Measurements from ENCODE around the gene GCLC. TPM values are rescaled to one million over a fixed set of nuclear protein-coding genes. Genes with fewer than 3 reads are reported as not detected.
"Not testable (repeated sequence)": the region's sequence is repeated elsewhere in the genome, so short reads cannot be mapped to it uniquely, and the experiment has no call there.

Gene GCLC
- total and polyA plus RNA-seq, 3 donors from 2014 or later: 20.1 to 44.4 (median 37.6) TPM

DNA sequence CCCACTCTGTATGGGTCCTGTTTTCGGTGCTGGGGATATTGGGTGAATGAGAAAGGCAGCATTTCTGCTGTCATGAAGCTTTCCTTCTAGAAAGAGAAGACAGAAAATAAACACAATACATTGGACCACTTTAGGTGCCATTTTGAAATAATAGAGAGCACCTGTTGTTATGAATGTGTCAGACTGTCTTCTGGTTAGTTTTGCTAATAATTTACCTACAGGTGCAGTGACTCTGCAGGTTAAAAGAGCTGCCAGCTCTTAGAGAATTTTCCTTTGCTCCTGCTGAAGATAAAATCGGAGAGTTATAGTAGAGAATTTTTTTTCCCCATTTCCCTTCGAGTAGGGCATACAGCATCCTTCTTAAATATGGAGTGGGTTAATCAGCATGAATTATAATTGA lies 21.9 kb upstream of the GCLC start:
- 96 to 97% methylated on average over 3 of the region's 3 CpGs for WGBS, 2 donors
- intact Hi-C loops (cut with DNase I; ENCODE audit: low total_unique reads): no loop called here
- Histone ChIP-seq H3K27me3 (no peaks in the 10 kb centered on the region), H3K36me3 (ENCODE audit: low read depth, missing control alignments) (no peaks in the 10 kb centered on the region), H3K4me3 (no peak overlapping the region), H3K4me1 (no peaks in the 10 kb centered on the region), H3K27ac (no peak overlapping the region), H3K9me3 (no peaks in the 10 kb centered on the region)
- DNase-seq: no peak
- no peak for TF ChIP-seq POLR2A (IDR thresholded peaks at IDR 0.05)
- TF ChIP-seq, protein P1, sequence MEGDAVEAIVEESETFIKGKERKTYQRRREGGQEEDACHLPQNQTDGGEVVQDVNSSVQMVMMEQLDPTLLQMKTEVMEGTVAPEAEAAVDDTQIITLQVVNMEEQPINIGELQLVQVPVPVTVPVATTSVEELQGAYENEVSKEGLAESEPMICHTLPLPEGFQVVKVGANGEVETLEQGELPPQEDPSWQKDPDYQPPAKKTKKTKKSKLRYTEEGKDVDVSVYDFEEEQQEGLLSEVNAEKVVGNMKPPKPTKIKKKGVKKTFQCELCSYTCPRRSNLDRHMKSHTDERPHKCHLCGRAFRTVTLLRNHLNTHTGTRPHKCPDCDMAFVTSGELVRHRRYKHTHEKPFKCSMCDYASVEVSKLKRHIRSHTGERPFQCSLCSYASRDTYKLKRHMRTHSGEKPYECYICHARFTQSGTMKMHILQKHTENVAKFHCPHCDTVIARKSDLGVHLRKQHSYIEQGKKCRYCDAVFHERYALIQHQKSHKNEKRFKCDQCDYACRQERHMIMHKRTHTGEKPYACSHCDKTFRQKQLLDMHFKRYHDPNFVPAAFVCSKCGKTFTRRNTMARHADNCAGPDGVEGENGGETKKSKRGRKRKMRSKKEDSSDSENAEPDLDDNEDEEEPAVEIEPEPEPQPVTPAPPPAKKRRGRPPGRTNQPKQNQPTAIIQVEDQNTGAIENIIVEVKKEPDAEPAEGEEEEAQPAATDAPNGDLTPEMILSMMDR (IDR thresholded peaks at IDR 0.05): no peak

DNA sequence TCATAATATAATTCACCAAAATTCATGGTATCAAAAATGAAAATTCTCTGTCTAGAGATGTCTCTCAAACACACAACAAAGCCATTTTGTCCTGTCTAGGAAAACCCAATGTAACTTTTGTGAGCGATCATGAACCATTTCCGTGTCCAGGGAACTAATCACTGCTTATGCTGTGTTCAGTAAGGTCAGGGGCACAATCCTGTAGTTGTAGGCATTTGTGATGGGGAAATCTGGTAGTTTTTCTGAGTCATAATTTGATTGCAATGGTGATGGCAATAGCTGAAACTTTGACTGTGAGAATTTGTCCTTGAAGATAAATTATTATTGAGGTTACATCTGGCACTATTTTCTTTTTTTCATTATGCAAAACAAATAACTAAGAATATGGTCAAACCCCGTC lies 21.0 kb upstream of the GCLC start:
- H3K4me1 ChIP-seq: no peaks in the 10 kb centered on the region
- intact Hi-C loops (cut with DNase I; ENCODE audit: low total_unique reads): no loop called here
- DNase-seq: no peak
- no peaks in the 10 kb centered on the region for H3K36me3 ChIP-seq (ENCODE audit: low read depth, missing control alignments)
- TF ChIP-seq POLR2A (IDR thresholded peaks at IDR 0.05): no peak
- TF ChIP-seq, protein P1 (IDR thresholded peaks at IDR 0.05): no peak
- no peaks in the 10 kb centered on the region for H3K9me3 ChIP-seq
- H3K27me3 ChIP-seq: no peaks in the 10 kb centered on the region
- 82 to 85% methylated on average over 3 of the region's 3 CpGs for WGBS, 2 donors
- H3K27ac ChIP-seq: no peak overlapping the region
- no peak overlapping the region for H3K4me3 ChIP-seq

DNA sequence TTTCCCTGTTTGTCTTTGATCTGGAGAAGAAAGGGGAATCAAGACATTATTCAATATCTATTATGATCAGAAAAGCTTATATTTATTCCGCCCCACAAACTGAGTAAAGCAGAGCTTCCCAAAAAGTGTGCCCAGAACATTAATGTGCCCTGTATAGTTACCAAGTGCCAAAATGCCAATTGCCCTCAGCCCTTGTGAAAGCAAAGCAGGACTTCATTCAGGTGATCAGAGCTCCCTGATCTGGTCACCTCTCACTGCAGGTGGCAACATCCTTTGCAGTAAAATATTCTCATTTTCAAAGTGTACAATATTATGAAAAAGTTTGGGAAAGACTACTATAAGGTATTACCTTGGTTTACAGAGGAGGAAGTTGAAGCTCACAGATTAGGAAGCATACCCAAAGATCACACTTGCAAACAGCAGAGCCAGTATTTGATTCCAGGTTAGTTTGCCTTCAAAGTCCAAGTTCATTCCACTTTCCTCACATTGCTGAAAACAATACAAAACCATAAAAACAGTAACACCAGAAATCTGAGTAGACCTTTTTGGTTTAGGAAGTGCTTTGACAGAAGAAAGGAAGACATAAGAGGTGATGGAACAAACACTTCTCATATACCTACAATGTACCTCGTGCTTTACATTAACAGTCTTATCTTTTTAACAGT lies 19.6 kb upstream of the GCLC start:
- no peak for TF ChIP-seq POLR2A (IDR thresholded peaks at IDR 0.05)
- TF ChIP-seq, protein P1 (IDR thresholded peaks at IDR 0.05): no peak
- Histone ChIP-seq H3K4me3 (no peak overlapping the region), H3K27ac (no peak overlapping the region), H3K27me3 (no peaks in the 10 kb centered on the region), H3K4me1 (no peaks in the 10 kb centered on the region), H3K36me3 (ENCODE audit: low read depth, missing control alignments) (no peaks in the 10 kb centered on the region), H3K9me3 (no peaks in the 10 kb centered on the region)
- no peak for DNase-seq
- intact Hi-C loops (cut with DNase I; ENCODE audit: low total_unique reads): no loop called here
- WGBS, 2 donors: 90 to 95% methylated on average over 2 of the region's 2 CpGs

DNA sequence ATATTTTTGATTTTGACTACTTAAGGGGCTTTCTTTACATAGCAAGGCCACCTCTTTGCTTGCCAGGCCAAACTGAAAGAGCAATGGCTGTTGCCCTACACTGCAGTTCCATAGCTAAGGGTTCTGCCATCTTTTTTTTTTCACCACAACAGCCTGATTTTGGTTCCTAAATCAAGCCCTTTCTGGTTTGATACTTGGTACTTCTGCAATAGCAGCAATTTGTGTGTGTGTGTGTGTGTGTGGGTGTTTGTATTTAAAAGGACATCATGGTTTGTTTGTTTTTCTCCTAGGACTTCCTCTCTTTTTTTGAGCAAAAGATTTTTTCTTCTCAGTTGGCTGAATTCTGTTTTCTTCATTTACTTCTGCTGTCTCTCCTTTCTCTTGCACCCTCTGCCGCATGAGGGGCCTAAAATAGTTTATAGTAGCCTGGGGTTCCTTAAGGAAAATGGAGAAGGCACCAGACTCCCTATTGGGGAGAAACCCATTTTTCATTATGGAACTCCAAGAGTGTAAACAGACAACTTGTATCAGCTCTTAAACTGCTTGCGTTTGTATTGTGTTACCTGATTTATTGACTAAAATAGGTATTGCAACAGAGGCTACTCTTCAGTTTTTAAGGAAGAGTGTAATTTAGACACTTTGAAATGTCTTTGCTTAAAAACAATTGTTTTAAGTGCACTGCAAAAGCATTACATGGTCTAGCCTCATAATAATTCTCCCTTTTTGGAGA lies 12.2 kb upstream of the GCLC start:
- Histone ChIP-seq H3K4me1 (no peaks in the 10 kb centered on the region), H3K4me3 (no peak overlapping the region), H3K27me3 (no peaks in the 10 kb centered on the region), H3K27ac (no peak overlapping the region), H3K9me3 (no peaks in the 10 kb centered on the region), H3K36me3 (ENCODE audit: low read depth, missing control alignments) (no peaks in the 10 kb centered on the region)
- DNase-seq: no peak
- intact Hi-C loops (cut with DNase I; ENCODE audit: low total_unique reads): no loop called here
- 73 to 81% methylated on average over 2 of the region's 2 CpGs for WGBS, 2 donors
- no peak for TF ChIP-seq POLR2A (IDR thresholded peaks at IDR 0.05)
- TF ChIP-seq, protein P1 (IDR thresholded peaks at IDR 0.05): no peak

DNA sequence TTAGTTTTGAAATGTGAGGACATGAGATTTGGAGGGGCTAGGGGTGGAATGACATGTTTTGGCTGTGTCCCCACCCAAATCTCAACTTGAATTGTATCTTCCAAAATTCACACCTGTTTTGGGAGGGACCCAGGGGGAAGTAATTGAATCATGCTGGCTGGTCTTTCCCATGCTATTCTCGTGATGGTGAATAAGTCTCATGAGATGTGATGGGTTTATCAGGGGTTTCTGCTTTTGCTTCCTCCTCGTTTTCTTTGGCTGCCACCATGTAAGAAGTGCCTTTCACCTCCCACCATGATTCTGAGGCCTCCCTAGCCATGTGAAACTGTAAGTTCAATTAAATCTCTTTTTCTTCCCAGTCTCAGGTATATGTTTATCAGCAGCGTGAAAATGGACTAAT lies 8.7 kb upstream of the GCLC start:
- DNase-seq, H3K27me3 ChIP-seq: not testable (repeated sequence)

DNA sequence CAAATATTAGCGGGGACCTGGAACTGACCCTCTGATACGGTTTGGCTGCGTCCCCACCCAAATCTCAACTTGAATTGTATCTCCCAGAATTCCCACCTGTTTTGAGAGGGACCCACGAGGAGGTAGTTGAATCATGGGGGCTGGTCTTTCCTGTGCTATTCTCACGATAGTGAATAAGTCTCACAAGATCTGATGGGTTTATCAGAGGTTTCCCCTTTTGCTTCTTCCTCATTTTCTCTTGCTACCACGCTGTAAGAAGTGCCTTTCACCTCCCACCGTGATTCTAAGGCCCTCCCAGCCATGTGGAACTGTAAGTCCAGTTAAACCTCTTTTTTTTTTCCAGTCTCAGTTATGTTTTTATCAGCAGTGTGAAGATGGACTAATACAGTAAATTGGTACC lies 6.8 kb upstream of the GCLC start:
- H3K27ac ChIP-seq; H3K27me3 ChIP-seq; H3K9me3 ChIP-seq; H3K36me3 ChIP-seq (ENCODE audit: low read depth, missing control alignments); H3K4me3 ChIP-seq; intact Hi-C loops (cut with DNase I; ENCODE audit: low total_unique reads); DNase-seq: not testable (repeated sequence)
- WGBS, 2 donors: 81 to 89% methylated on average over 7 of the region's 7 CpGs
- peaks cover 10% of the 10 kb centered on the region for H3K4me1 ChIP-seq

More for the DNA sequence above, 8.7 kb upstream of the GCLC start:
- H3K27ac ChIP-seq; H3K9me3 ChIP-seq; H3K4me3 ChIP-seq; H3K36me3 ChIP-seq (ENCODE audit: low read depth, missing control alignments); H3K4me1 ChIP-seq; intact Hi-C loops (cut with DNase I; ENCODE audit: low total_unique reads): not testable (repeated sequence)
- 87 to 96% methylated on average over 3 of the region's 3 CpGs for WGBS, 2 donors

Measured in testis (tissue), 3 donors.